LHCN-M2 (cell line): ENCODE measurements around the gene PRKCD. TPM values are rescaled to one million over a fixed set of nuclear protein-coding genes. Genes with fewer than 3 reads are reported as not detected.
A peak's percentile ranks its signal among the peaks of the same experiment; 100 is the strongest.
"Not testable (repeated sequence)": the region's sequence is repeated elsewhere in the genome, so short reads cannot be mapped to it uniquely, and the experiment has no call there.

Experiments
- DNase-seq: peaks from one replicate; pipeline ENCODE4 v3.0.0-alpha.2; 2012; ENCODE audit warnings: low read depth
- total RNA-seq: library from RNA; depleted of rRNA; stranded (reverse); fragments of >200 nt; gene quantifications from 2 replicates; pipeline ENCODE4 v1.2.3, GENCODE V29; 2014

Gene PRKCD
- total RNA-seq, 1 experiment from 2014 or later = 8.0 TPM

GRCh38 chr3:53139906-53140846 lies 20.8 kb upstream of the PRKCD start:
- no peak for DNase-seq

- DNase-seq = peak; percentile 74
These were observed 19.9 kb upstream of the PRKCD start for GRCh38 chr3:53140847-53141845.

- no peak for DNase-seq
These were observed 18.0 kb upstream of the PRKCD start for GRCh38 chr3:53142986-53143385.

- DNase-seq = no peak
These were observed 16.6 kb upstream of the PRKCD start for GRCh38 chr3:53144446-53144845.

- no peak for DNase-seq
These were observed 15.9 kb upstream of the PRKCD start for GRCh38 chr3:53144862-53145712.

GRCh38 chr3:53145713-53146080 lies 15.3 kb upstream of the PRKCD start:
- no peak for DNase-seq

- no peak for DNase-seq
These were observed 14.6 kb upstream of the PRKCD start for GRCh38 chr3:53146319-53146891.

GRCh38 chr3:53147151-53147902 lies 13.7 kb upstream of the PRKCD start:
- no peak for DNase-seq

- no peak for DNase-seq
These were observed 13.1 kb upstream of the PRKCD start for GRCh38 chr3:53147903-53148400.

GRCh38 chr3:53149006-53149690 lies 11.9 kb upstream of the PRKCD start:
- no peak for DNase-seq

- no peak for DNase-seq
These were observed 11.3 kb upstream of the PRKCD start for GRCh38 chr3:53149699-53150098.

GRCh38 chr3:53150247-53151085 lies 10.5 kb upstream of the PRKCD start:
- DNase-seq = peak; percentile 38

- DNase-seq = not testable (repeated sequence)
These were observed 9.9 kb upstream of the PRKCD start for GRCh38 chr3:53151086-53151438.

GRCh38 chr3:53151465-53151864 lies 9.5 kb upstream of the PRKCD start:
- DNase-seq = no peak

GRCh38 chr3:53151870-53152660 lies 8.9 kb upstream of the PRKCD start:
- no peak for DNase-seq

- no peak for DNase-seq
These were observed 7.7 kb upstream of the PRKCD start for GRCh38 chr3:53153264-53153823.

- DNase-seq = no peak
These were observed 7.0 kb upstream of the PRKCD start for GRCh38 chr3:53153980-53154379.
